GM18520 (cell line): Measurements from ENCODE around the gene EBP.
"Not testable (repeated sequence)": the region's sequence is repeated elsewhere in the genome, so short reads cannot be mapped to it uniquely, and the experiment has no call there.

Experiments used
- ATAC-seq: cut with Tn5 transposase; IDR thresholded peaks from one replicate; pipeline ENCODE4 v1.9.1; 2021; ENCODE audit not compliant: unreplicated experiment

EBP gene

GRCh38 chrX:48492293-48492910 is 29.2 kb upstream of the EBP start:
- ATAC-seq = no peak

DNA sequence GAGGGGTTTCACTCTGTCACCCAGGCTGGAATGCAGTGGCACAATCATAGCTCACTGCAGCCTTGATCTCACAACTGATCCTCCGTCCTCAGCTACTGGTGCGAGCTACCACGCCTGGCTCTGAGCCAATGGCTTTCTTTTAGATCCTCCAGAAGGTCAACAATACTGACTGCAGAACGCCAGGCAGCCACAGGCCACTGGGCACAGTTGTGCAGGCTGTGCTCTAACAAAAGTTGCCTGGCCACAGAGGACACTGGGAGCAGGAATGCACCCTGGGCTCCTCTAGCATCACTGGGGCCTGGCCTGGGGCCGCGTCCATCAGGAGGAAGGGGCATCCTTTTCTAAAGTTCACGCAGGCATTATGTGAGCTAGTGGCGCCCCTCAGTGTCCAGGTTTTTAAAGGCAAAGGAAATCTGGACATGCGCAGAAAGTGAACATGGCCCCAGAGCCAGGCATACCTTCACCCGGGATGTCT is 27.7 kb upstream of the EBP start:
- no peak for ATAC-seq

DNA sequence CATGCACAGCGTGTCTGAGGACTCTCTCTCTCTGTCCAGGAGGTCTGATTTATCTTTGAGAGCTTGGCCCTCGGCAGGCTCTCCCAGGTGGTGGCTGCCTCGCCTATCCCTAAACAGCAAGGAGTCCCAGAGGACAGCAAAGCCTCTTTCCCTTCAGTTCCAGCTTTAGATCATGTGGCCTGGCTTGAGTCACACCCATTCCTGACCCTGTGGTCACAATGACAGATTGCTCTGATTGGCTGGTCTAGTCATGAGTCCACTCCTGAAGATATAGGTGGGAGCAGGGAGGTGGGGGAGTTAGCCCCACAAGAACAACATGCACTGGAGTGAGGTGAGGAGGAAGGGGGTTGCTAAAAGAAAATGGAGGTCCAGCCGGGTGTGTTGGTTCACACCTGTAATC is 24.9 kb upstream of the EBP start:
- ATAC-seq = no peak

DNA sequence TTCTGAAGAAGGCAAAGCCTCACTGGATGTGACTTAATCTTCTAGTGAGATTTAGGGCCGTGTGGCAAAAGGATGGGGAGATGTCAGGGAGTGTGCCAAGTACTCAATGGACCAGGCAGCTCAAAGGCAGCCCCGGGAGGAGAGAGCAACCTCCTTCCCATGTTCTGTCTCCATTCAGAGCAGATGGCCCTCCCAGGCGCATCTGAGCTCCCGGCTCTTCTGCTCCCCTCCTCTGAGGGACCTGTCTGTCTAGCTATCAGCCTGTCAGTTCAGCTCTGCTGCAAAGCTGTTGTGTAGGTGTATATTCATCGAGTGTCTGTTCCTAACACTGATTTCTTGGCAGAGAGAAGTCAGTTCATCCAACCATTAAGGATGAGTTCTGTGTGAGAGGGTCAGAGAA is 23.7 kb upstream of the EBP start:
- ATAC-seq = no peak

DNA sequence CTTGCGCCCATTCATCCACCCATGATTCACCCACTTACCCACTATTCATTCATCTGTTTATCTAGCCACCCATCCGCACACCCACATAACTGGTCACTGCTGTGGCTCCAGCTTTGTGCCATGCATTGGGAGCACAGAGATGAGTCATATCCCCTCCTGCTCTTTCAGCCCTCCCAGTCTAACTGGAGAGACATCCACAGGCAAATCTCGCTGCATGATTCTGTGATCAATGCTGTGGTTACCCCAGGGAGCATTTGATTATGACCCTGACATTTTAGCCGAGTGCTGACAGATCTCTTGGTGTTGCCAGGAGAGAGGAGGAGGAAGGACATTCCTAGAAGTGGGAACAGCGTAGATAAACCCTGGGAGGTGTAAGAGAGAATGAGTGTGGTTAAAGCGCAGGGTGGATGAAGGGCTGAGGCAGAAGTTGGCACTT is 23.2 kb upstream of the EBP start:
- ATAC-seq = no peak

DNA sequence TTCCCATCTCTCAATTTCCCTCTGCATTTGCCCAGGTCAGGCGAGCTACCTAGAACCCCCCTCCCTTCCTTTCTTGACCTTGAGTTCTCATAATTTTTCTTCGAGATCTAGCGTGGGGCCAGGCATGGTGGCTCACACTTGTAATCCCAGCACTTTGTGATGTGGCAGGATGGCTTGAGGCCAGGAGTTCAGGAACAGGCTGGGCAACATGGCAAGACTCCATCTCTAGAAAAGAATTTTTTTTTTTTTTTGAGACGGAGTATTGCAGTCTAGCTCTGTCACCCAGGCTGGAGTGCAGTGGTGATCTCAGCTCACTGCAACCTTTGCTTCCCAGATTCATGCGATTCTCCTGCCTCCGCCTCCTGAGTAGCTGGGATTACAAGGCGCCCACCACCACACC is 17.3 kb upstream of the EBP start:
- no peak for ATAC-seq

DNA sequence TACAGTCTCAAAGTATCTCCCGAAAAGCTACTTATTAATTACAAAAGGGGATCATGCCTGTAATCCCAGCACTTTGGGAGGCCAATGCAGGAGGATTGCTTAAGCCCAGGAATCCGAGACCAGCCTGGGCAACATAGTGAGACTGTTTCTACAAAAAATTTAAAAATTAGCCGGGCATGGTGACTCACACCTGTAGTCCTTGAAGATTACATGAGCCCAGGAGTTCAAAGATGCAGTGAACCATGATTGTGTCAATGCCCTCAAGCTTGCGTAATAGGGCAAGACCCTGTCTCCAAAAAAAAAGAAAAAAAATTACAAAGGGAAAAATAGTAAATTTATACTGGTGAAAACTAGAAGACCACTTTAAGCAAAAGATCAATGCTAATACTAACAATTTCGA is 16.1 kb upstream of the EBP start:
- no peak for ATAC-seq

DNA sequence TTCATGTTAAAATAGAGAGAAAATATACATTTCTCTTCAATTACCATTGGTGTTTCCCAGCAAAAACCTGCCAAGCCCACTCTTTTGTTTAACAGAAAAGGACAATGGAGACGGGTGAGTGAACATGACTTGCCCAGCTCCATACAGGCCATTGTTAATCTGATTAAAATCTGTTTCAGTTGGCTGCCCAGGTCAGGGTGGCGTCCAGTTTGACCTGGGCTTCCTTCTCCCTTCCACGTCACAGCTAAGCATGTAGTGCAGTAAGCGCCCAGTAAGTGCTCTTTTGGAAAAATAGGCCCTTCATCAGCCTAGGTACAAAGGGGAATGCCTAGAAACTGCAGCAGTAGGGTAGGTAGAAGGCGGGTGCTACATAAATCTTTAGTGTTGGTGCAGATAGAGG is 14.4 kb upstream of the EBP start:
- no peak for ATAC-seq

- no peak for ATAC-seq
These were observed 13.0 kb upstream of the EBP start, which contains the start of gene PORCN for GRCh38 chrX:48508400-48509244. Gene PORCN (plus strand): TSS chrX:48508992. CDS start chrX:48509821, 829 bp downstream.

DNA sequence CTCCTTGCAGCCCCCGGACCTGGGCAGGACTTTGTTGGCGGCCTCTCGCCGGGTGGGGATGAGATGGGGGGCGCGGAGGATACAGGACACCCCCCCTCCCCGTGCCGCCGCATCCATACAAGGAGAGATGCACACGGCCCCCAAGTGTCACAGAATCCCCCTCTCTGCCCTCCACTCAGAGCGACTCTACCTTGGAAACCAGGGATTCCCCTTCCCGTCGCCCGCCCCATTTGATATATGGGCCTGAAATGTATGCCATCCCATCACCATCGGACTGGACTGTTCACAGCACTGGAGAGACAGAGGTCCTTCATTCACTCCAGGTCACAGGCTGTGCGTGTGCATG is 12.4 kb upstream of the EBP start:
- no peak for ATAC-seq

DNA sequence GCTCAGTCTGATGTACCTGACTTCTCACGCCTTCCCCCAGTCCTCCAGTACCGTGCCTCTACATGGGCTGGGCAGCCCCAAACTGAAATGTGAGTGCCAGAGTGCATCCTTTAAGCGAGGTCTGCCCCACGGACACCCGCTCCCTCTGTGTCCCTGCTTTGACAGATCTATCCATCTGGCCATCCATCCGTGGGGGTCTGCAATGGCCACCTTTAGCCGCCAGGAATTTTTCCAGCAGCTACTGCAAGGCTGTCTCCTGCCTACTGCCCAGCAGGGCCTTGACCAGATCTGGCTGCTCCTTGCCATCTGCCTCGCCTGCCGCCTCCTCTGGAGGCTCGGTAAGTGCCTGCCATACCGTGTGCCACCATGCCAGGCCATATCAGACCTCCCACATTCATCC is 12.0 kb upstream of the EBP start:
- no peak for ATAC-seq

DNA sequence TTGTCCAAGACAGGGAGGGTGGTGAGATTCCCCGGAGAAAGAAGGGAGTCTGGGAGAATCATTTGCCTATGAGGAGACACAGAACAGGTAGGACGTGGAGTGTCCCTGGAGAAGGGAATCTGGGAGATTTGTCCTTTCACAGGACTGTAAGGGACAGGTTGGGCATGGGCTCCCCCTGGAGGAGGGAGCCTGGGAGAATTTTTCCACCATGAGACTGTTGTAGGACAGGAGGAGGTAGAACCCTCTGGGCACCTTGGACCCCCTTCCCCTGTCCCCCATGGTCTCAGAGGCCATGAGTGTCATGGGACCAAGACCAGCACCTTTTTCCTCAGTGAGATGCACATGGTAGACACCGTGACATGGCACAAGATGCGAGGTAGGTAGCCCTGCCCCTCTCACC is 10.0 kb upstream of the EBP start:
- ATAC-seq = no peak

DNA sequence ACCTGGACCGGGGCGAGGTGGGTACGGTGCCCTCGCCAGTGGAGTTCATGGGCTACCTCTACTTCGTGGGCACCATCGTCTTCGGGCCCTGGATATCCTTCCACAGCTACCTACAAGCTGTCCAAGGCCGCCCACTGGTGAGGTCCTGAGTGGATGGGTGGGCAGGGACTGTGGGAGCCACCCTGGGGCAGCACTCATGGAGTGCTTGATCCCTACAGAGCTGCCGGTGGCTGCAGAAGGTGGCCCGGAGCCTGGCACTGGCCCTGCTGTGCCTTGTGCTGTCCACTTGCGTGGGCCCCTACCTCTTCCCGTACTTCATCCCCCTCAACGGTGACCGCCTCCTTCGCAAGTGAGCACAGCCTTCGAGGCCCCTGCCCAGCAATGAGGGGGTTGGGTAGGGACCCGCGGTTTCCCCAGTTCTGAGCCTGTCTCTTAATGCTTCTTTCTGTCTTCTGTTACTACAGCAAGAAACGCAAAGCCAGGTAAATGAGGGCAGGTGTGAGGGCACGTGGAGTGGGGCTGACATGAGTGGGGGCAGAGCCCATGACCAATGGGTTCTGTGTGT is 9.2 kb upstream of the EBP start:
- no peak for ATAC-seq

- ATAC-seq = no peak
These were observed 7.9 kb upstream of the EBP start for GRCh38 chrX:48513670-48514069.

DNA sequence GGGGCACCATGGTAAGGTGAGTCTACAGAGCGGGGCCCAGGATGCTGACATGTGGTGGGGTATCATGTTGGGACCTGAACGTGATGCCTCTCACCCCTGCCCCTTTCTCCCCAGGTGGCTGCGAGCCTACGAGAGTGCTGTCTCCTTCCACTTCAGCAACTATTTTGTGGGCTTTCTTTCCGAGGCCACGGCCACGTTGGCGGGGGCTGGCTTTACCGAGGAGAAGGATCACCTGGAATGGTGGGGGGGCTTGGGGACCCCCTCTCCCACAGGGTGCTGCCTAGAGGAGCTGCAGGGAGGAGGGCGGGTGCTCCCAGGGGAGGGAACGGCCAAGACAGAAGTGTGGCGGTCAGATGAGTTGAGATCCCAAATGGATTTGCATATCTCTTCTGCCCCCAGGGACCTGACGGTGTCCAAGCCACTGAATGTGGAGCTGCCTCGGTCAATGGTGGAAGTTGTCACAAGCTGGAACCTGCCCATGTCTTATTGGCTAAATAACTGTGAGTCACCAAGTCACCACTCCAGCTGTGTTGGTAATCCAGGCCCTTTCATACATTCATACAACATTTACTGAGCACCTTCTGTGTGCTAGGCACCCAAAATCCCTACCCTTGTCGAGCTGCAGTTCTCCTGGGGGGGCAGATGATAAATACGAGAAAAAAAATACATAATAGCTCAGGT is 7.3 kb upstream of the EBP start:
- no peak for ATAC-seq

- no peak for ATAC-seq
These were observed 6.6 kb upstream of the EBP start for GRCh38 chrX:48514868-48515460.

DNA sequence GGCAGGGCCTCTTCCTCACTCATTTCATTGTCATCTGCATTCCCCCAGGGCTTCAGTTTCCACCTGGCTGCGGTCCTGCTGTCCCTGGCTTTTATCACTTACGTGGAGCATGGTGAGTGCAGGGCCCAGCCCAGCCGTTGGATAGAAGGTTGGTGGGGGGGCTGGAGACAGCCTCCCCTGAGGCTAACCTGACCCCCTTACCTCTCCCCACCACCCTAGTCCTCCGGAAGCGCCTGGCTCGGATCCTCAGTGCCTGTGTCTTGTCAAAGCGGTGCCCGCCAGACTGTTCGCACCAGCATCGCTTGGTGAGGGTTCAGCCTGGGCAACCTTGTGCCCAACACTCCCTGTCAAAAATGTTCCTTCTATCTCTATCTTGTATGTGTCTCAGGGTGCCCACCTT is 5.8 kb upstream of the EBP start:
- no peak for ATAC-seq

DNA sequence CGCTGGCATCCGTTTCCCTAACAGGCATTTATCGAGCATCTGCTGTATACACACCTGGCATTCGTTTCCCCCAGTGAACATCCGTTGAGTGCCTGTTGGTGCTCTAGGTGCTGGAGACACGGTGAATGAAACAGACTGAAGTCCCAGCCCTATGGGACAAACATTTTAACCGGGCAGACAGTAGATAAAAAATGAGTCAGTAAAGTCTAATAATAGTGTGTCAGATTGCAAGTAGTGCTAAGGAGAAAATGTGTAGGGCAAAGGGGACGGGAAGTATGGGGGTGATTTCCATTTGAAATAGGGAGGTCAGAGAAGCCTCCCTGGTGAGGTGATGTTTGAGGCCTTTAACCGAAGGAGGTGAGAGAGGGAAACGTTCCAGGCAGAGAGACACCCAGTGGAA is 5.3 kb upstream of the EBP start:
- ATAC-seq = no peak

DNA sequence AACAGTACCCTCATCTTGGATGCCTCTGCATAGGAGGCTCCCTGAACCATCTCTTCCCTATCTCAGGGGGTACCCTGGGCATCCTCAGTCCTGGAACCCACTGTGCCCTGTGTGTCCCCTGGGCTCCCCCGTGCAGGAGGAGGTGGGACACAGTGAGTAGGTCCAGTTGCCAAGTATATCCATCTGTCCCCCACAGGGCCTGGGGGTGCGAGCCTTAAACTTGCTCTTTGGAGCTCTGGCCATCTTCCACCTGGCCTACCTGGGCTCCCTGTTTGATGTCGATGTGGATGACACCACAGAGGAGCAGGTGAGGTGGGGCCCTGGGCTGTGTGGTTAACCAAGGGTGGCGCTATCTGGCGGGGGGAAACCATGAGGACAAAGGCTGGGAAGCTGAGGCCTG is 4.6 kb upstream of the EBP start:
- no peak for ATAC-seq

- not testable (repeated sequence) for ATAC-seq
These were observed 2.1 kb upstream of the EBP start for GRCh38 chrX:48519481-48519880.

GRCh38 chrX:48520455-48520854 is 1.2 kb upstream of the EBP start:
- no peak for ATAC-seq
